ENCODE data around the gene DPYD. TPM values are rescaled to one million over a fixed set of nuclear protein-coding genes. Genes with fewer than 3 reads are reported as not detected.

Gene DPYD
- total and polyA plus RNA-seq, 12 donors = 4.1 to 22.0 (median 7.0) TPM

DNA sequence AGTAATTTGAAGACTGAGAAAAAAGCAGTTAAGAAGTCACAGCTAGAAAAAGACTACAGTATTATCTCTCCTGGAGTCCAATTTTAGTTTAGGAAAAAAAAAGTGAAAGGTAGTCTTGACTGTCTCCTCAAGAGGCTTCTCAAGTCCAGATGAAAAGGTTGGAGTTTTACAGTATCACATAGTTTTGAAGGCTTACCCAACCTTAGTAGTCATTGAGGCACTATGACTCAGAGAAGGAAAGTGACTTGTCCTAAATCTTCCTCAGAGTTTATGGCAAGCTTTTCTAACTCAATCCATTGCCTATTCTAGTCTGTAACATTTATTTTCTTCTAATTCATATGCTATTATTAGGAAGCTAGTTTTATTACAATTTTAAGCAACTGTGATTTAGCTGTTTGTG, 174.9 kb downstream of the DPYD start:
- no peaks in the 10 kb centered on the region for H3K36me3 ChIP-seq
- no peaks in the 10 kb centered on the region for H3K27me3 ChIP-seq
- H3K27ac ChIP-seq = no peak overlapping the region
- intact Hi-C loops (cut with DNase I) = no loop called here
- H3K4me1 ChIP-seq = no peaks in the 10 kb centered on the region
- no peaks in the 10 kb centered on the region for H3K9me3 ChIP-seq
- ATAC-seq (no peak), DNase-seq (no peak)
- no peak overlapping the region for H3K4me3 ChIP-seq
- TF ChIP-seq, protein P1, sequence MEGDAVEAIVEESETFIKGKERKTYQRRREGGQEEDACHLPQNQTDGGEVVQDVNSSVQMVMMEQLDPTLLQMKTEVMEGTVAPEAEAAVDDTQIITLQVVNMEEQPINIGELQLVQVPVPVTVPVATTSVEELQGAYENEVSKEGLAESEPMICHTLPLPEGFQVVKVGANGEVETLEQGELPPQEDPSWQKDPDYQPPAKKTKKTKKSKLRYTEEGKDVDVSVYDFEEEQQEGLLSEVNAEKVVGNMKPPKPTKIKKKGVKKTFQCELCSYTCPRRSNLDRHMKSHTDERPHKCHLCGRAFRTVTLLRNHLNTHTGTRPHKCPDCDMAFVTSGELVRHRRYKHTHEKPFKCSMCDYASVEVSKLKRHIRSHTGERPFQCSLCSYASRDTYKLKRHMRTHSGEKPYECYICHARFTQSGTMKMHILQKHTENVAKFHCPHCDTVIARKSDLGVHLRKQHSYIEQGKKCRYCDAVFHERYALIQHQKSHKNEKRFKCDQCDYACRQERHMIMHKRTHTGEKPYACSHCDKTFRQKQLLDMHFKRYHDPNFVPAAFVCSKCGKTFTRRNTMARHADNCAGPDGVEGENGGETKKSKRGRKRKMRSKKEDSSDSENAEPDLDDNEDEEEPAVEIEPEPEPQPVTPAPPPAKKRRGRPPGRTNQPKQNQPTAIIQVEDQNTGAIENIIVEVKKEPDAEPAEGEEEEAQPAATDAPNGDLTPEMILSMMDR (IDR thresholded peaks at IDR 0.05) = no peak

DNA sequence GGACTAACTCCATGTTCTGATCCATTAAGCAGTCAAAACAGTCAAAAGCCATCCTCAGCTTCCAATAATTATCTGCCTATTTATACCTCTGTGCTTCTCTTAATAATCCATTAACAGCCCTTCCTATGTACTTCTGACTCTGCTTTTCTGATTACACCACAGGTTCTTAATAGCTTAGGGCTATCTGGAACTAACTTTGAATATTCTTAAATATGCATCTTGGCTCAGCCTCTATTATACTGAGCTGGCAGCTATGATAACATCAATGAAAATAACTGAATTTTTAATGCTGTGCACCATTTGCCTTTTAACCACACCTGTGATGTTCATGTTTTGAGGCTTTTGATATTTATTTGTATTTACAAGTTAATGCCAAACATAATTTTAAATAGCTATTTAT, 175.9 kb downstream of the DPYD start:
- ATAC-seq = no peak
- peaks cover 0 to 5% (median 0%) of the 10 kb centered on the region in 9 donors for H3K36me3 ChIP-seq
- no peak overlapping the region for H3K4me3 ChIP-seq
- intact Hi-C loops (cut with DNase I) = no loop called here
- H3K4me1 ChIP-seq = no peaks in the 10 kb centered on the region
- no peaks in the 10 kb centered on the region for H3K27me3 ChIP-seq
- TF ChIP-seq, protein P1 (IDR thresholded peaks at IDR 0.05) = no peak
- no peaks in the 10 kb centered on the region for H3K9me3 ChIP-seq
- no peak for DNase-seq
- no peak overlapping the region for H3K27ac ChIP-seq

DNA sequence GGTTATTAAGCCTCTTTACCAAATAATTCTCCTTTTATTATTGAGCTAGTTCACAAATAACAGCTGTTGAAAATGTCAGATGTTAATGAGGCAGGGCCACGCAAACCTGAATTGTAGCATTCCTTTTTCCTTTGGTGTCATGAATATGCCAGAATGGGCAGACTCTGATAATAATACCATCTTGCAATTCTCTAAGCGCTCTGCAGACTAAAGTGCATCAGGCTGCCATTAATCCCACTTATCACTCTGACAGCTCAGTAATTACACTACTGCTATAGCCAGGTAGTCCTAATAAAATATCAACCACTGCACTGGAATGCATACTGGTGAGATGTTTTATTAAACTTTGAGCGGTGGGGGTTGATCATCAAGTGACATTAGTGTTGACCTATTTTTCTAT, 177.7 kb downstream of the DPYD start:
- H3K27me3 ChIP-seq = no peaks in the 10 kb centered on the region
- no peaks in the 10 kb centered on the region for H3K4me1 ChIP-seq
- TF ChIP-seq, protein P1 (IDR thresholded peaks at IDR 0.05) = no peak
- H3K9me3 ChIP-seq = no peaks in the 10 kb centered on the region
- intact Hi-C loops (cut with DNase I) = no loop called here
- no peak overlapping the region for H3K4me3 ChIP-seq
- no peak overlapping the region for H3K27ac ChIP-seq
- 93 to 99% methylated on average over 3 of the region's 3 CpGs for WGBS, 2 donors
- no peak for ATAC-seq
- no peak for DNase-seq
- peaks cover 0 to 12% (median 0%) of the 10 kb centered on the region in 9 donors for H3K36me3 ChIP-seq

DNA sequence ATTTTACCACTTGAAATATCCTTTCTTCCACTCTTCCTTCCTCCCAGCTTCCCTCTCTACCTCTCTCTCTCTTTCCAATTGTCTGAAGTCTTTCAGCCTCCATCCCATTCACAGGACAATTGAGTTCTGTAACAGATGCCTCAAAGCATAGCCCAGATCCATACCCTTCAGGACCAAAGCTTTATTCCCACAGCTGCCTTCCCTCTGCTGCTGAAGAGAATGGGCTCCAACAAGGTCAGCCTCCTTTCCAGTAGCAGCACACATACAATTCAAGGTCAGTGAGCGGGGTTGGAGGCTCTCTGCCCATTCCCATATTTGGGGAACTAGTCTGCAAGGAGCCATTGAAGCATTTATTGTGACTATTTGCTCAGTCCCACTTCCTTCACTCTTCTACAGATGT, 179.9 kb downstream of the DPYD start:
- Histone ChIP-seq H3K36me3 (peaks cover 0 to 12% (median 0%) of the 10 kb centered on the region in 9 donors), H3K27me3 (no peaks in the 10 kb centered on the region), H3K9me3 (no peaks in the 10 kb centered on the region), H3K4me1 (no peaks in the 10 kb centered on the region), H3K4me3 (no peak overlapping the region), H3K27ac (no peak overlapping the region)
- TF ChIP-seq, protein P1 (IDR thresholded peaks at IDR 0.05) = no peak
- DNase-seq (no peak), ATAC-seq (no peak)
- intact Hi-C loops (cut with DNase I) = no loop called here
- whole genome bisulfite sequencing, 2 donors = 79 to 93% methylated on average over 1 of the region's 1 CpG

Data from heart right ventricle (tissue), 16 donors.